ENCODE measurements around the gene FBXO17. TPM values are rescaled to one million over a fixed set of nuclear protein-coding genes. Genes with fewer than 3 reads are reported as not detected.

The FBXO17 gene
- total and polyA plus RNA-seq, 2 of the 13 experiments (the other 11 are each of a cell fraction or from before 2014, with no cell fraction given) = 22.1 to 58.7 TPM

- peak within 1 kb of the TSS; percentile 77 to 84 (median 81) for H3K4me3 ChIP-seq (replicated peaks in 1 of 3; ENCODE audit: insufficient read depth in 1 of 3, low read depth in 2 of 3, low read length in 3 of 3)
- intact Hi-C loops (cut with micrococcal nuclease; ENCODE audit: unreplicated experiment) = loop anchor here (5.0 kb wide), 2 partner anchors 198 to 273 kb away; no protein-coding TSS in a partner anchor
- H3K36me3 ChIP-seq (replicated peaks in 1 of 2; ENCODE audit: control insufficient read depth in 1 of 2, insufficient read depth in 2 of 2, low read length in 2 of 2) = peaks cover 7 to 12% of the 10 kb centered on the region in 2 experiments
- WGBS (ENCODE audit: low lambda C conversion rate) = 14% methylated on average over 18 of the region's 49 CpGs
- peak within 1 kb of the TSS; percentile 91 for H3K4me2 ChIP-seq (ENCODE audit: low read depth, low read length)
- H3K9ac ChIP-seq (ENCODE audit: insufficient read depth, low read depth, low read length) = peak within 1 kb of the TSS; percentile 88
- H3K27me3 ChIP-seq (ENCODE audit: control insufficient read depth in 1 of 2, insufficient read depth in 2 of 2, low read length in 2 of 2) = no peaks in the 10 kb centered on the region
- peak within 1 kb of the TSS; percentile 64 for H2AFZ ChIP-seq (ENCODE audit: low read length)
- peaks cover 50% of the 10 kb centered on the region for H3K4me1 ChIP-seq (ENCODE audit: insufficient read depth, low read length)
- peak; percentile 89 for DNase-seq (ENCODE audit: low spot score)
- BruUV-seq (replicated peaks) = no TSS peak
- H3K9me3 ChIP-seq (ENCODE audit: low read length) = 0 out of 2 replicates have a peak, but pooled peaks cover 5% of the 10 kb centered on the region
- peaks cover 31% of the 10 kb centered on the region for H3K79me2 ChIP-seq (ENCODE audit: insufficient read depth, low read length)
- no peaks in the 10 kb centered on the region; the same call in 1 of the 2 replicates for H4K20me1 ChIP-seq (ENCODE audit: insufficient read depth, low read length)
- H3K27ac ChIP-seq (ENCODE audit: extremely low read length, insufficient read depth, low read length) = peak within 1 kb of the TSS; percentile 91
- in situ Hi-C loops (cut with HindIII; ENCODE audit: extremely low pct_ligation_motif_present, low pct_unique_long_range_greater_than_20kb) = no loop called here
- POLR2A ChIA-PET = interaction anchor here (0.6 to 2.9 kb wide), 31 partner anchors 12 to 556 kb away, joined by 3 to 24 read pairs (median 4); partner anchors contain the start of genes ACTN4, CAPN12, ECH1 and EIF3K
- peak; percentile 8 for FAIRE-seq
- CTCF ChIA-PET (ENCODE audit: low intra/inter-chr PET ratio, low total read pairs) = interaction anchor here (0.6 to 1.2 kb wide), 2 partner anchors 23 to 283 kb away, joined by 3 to 4 read pairs; partner anchors contain the start of gene ACTN4
- ATAC-seq = peak; percentile 46
- no peak for TF ChIP-seq RNF2 (conservative IDR thresholded peaks at IDR 0.05; ENCODE audit: low read depth)
- TF ChIP-seq ZNF572 (CRISPR knock-in tag; IDR thresholded peaks at IDR 0.05) = peak; percentile 51; the same call in 1 of the 2 replicates
- no peak for TF ChIP-seq SNAPC2 (CRISPR knock-in tag; IDR thresholded peaks at IDR 0.05)
- TF ChIP-seq PHF20 (CRISPR knock-in tag; IDR thresholded peaks at IDR 0.05) = peak; percentile 81
- TF ChIP-seq, protein P1, sequence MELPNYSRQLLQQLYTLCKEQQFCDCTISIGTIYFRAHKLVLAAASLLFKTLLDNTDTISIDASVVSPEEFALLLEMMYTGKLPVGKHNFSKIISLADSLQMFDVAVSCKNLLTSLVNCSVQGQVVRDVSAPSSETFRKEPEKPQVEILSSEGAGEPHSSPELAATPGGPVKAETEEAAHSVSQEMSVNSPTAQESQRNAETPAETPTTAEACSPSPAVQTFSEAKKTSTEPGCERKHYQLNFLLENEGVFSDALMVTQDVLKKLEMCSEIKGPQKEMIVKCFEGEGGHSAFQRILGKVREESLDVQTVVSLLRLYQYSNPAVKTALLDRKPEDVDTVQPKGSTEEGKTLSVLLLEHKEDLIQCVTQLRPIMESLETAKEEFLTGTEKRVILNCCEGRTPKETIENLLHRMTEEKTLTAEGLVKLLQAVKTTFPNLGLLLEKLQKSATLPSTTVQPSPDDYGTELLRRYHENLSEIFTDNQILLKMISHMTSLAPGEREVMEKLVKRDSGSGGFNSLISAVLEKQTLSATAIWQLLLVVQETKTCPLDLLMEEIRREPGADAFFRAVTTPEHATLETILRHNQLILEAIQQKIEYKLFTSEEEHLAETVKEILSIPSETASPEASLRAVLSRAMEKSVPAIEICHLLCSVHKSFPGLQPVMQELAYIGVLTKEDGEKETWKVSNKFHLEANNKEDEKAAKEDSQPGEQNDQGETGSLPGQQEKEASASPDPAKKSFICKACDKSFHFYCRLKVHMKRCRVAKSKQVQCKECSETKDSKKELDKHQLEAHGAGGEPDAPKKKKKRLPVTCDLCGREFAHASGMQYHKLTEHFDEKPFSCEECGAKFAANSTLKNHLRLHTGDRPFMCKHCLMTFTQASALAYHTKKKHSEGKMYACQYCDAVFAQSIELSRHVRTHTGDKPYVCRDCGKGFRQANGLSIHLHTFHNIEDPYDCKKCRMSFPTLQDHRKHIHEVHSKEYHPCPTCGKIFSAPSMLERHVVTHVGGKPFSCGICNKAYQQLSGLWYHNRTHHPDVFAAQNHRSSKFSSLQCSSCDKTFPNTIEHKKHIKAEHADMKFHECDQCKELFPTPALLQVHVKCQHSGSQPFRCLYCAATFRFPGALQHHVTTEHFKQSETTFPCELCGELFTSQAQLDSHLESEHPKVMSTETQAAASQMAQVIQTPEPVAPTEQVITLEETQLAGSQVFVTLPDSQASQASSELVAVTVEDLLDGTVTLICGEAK (IDR thresholded peaks at IDR 0.05) = no peak
- TF ChIP-seq, protein P1 (CRISPR knock-in tag; IDR thresholded peaks at IDR 0.05) = no peak
- no peak for TF ChIP-seq DPF2 (CRISPR knock-in tag; IDR thresholded peaks at IDR 0.05; ENCODE audit: borderline replicate concordance, low read depth)
- TF ChIP-seq ZNF335 (CRISPR knock-in tag; IDR thresholded peaks at IDR 0.05) = peak; percentile 61; the same call in 1 of the 2 replicates
- TF ChIP-seq ZNF788 (CRISPR knock-in tag; IDR thresholded peaks at IDR 0.05; ENCODE audit: borderline replicate concordance) = 0 out of 2 replicates have a peak, but pooled peaks have one; percentile 23
- TF ChIP-seq HOXA7 (CRISPR knock-in tag; IDR thresholded peaks at IDR 0.05) = no peak
- peak; percentile 71; the same call in 1 of the 2 replicates for TF ChIP-seq MYPOP (CRISPR knock-in tag; IDR thresholded peaks at IDR 0.05)
Measured at GRCh38 chr19:38929929-38930775, 45.4 kb downstream of the FBXO17 start, which contains the start of gene SARS2. Gene SARS2 (minus strand): TSS chr19:38930763. CDS start chr19:38930736, 27 bp downstream.
